ENCODE results near the gene TOM1L2. TPM values are rescaled to one million over a fixed set of nuclear protein-coding genes. Genes with fewer than 3 reads are reported as not detected.

Gene TOM1L2
- polyA plus RNA-seq, 1 experiment, result 25.5 TPM

GRCh38 chr17:18009609-18010420, 37.6 kb upstream of the TOM1L2 start:
- Histone ChIP-seq H3K4me3 (ENCODE audit: low read depth, low read length) (no peak overlapping the region), H3K27me3 (ENCODE audit: control insufficient read depth, insufficient read depth, low read length) (no peaks in the 10 kb centered on the region), H3K27ac (ENCODE audit: low read depth, low read length) (no peak overlapping the region), H3K9me3 (ENCODE audit: control insufficient read depth, insufficient read depth, low read length) (peaks cover 7% of the 10 kb centered on the region)
- POLR2A ChIA-PET, result no interaction called here
- DNase-seq (ENCODE audit: low read depth, low spot score), result no peak
- TF ChIP-seq, protein P1, sequence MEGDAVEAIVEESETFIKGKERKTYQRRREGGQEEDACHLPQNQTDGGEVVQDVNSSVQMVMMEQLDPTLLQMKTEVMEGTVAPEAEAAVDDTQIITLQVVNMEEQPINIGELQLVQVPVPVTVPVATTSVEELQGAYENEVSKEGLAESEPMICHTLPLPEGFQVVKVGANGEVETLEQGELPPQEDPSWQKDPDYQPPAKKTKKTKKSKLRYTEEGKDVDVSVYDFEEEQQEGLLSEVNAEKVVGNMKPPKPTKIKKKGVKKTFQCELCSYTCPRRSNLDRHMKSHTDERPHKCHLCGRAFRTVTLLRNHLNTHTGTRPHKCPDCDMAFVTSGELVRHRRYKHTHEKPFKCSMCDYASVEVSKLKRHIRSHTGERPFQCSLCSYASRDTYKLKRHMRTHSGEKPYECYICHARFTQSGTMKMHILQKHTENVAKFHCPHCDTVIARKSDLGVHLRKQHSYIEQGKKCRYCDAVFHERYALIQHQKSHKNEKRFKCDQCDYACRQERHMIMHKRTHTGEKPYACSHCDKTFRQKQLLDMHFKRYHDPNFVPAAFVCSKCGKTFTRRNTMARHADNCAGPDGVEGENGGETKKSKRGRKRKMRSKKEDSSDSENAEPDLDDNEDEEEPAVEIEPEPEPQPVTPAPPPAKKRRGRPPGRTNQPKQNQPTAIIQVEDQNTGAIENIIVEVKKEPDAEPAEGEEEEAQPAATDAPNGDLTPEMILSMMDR (IDR thresholded peaks at IDR 0.05; ENCODE audit: low read depth, low read length), result no peak
- CTCF ChIA-PET, result interaction anchor here (0.5 kb wide), 1 partner anchor 1625 kb away, joined by 3 read pairs; no protein-coding TSS in a partner anchor

DNA sequence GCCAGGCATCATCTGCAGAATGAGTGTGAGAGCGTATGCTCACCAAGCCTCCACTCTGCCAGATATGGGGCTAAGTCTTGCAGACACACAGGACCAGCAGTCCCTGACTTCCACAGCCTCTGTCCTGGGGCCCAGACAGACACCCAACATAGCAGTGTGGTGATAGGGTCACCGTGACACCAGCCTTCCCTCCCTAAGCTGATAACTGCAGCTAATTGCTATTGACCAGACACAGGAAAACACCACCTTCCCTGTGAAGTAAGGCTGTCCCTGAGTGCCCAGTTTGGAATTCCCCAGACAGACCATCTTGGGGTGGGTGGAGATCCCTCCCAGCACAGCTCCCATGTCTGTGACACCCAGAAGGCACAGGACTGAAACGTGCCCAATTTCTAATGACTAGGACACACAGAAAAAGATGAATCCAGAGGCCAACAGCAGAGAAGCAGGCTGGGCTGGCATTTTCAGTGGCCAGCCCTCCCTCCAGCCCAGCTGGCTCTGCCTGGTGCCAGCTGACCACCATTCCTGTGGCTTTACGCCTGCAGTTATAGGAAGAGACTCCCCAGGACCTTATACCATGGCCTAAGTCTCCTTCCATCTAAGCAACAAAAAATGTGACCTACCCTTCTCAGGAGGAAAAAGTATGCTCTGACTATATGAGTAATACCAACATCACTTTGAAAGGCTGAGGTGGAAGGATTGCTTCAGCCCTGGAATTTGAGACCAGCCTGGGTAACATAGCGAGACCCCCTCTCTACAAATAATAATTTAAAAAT, 36.5 kb upstream of the TOM1L2 start:
- CTCF ChIA-PET, result interaction anchor here (0.8 kb wide), 1 partner anchor 24 kb away, joined by 4 read pairs; no protein-coding TSS in a partner anchor
- Histone ChIP-seq H3K27me3 (ENCODE audit: control insufficient read depth, insufficient read depth, low read length) (no peaks in the 10 kb centered on the region), H3K9me3 (ENCODE audit: control insufficient read depth, insufficient read depth, low read length) (peaks cover 7% of the 10 kb centered on the region), H3K4me3 (ENCODE audit: low read depth, low read length) (no peak overlapping the region), H3K27ac (ENCODE audit: low read depth, low read length) (peak overlapping the region; percentile 52)
- POLR2A ChIA-PET, result no interaction called here
- DNase-seq (ENCODE audit: low read depth, low spot score), result no peak
- TF ChIP-seq, protein P1 (IDR thresholded peaks at IDR 0.05; ENCODE audit: low read depth, low read length), result no peak

DNA sequence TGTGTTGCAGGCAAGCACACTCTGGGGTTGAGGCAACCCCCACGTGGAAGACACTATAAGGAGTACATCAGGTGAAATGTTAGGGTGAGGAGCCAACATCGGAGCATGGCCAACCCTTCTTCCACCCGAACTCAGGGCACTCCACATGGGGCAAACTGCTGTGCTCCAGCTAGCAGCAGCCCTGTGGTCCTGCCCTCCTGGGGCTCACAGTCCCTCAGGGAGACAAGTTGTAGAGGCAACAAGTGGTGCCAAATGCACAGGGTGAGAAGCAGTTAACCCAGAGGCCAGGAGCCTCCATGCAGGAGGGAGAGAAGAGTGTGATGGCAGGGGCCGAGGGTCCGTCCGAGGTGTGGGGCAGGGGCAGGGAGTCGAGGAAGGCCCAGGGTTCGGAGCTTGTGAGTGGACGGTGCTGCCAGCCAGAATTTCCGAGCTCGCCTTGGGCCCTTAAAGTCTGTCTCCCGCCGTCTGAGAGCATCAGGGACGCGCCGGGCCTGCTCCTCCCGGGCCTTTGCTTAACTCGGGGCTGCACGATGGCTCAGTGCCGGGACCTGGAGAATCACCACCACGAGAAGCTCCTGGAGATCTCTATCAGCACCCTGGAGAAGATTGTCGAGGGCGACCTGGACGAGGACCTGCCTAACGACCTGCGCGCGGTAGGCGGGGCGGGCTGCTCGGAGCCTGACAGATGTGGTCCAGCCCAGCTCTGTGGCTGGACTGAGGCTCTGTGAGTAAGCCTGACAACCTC, 34.5 kb upstream of the TOM1L2 start:
- H3K9me3 ChIP-seq (ENCODE audit: control insufficient read depth, insufficient read depth, low read length), result peaks cover 7% of the 10 kb centered on the region
- no peak overlapping the region for H3K27ac ChIP-seq (ENCODE audit: low read depth, low read length)
- no peaks in the 10 kb centered on the region for H3K27me3 ChIP-seq (ENCODE audit: control insufficient read depth, insufficient read depth, low read length)
- H3K4me3 ChIP-seq (ENCODE audit: low read depth, low read length), result no peak overlapping the region
- no peak for DNase-seq (ENCODE audit: low read depth, low spot score)
- CTCF ChIA-PET, result no interaction called here
- POLR2A ChIA-PET, result interaction anchor here (0.6 kb wide), 1 partner anchor 15 kb away, joined by 12 read pairs; no protein-coding TSS in a partner anchor
- TF ChIP-seq, protein P1 (IDR thresholded peaks at IDR 0.05; ENCODE audit: low read depth, low read length), result no peak

DNA sequence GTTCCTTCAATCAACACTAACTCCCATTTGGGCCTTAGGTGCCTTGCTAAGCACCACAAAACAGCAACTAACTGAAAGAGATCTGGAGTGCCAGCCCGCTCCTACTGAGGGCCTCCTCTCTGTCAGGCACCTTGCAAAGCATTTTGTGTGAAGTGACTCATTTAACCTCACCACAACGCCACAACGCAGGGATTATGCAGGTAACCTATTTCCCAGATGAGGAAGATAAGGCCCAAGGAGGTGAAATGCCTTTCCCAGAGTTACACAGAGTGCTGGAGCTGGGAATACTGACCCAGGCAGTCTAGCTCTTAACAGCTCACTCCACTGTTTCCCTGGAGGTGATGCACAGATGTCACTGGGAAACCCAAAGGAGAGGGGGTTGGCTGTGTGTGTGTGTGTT, 33.3 kb upstream of the TOM1L2 start:
- H3K9me3 ChIP-seq (ENCODE audit: control insufficient read depth, insufficient read depth, low read length), result peaks cover 4% of the 10 kb centered on the region
- DNase-seq (ENCODE audit: low read depth, low spot score), result no peak
- POLR2A ChIA-PET, result no interaction called here
- TF ChIP-seq, protein P1 (IDR thresholded peaks at IDR 0.05; ENCODE audit: low read depth, low read length), result no peak
- H3K4me3 ChIP-seq (ENCODE audit: low read depth, low read length), result no peak overlapping the region
- CTCF ChIA-PET, result no interaction called here
- no peaks in the 10 kb centered on the region for H3K27me3 ChIP-seq (ENCODE audit: control insufficient read depth, insufficient read depth, low read length)
- H3K27ac ChIP-seq (ENCODE audit: low read depth, low read length), result no peak overlapping the region

All from AG04450 (cell line).